Daoy (cell line): ENCODE results near the gene TAF1B. TPM values are rescaled to one million over a fixed set of nuclear protein-coding genes. Genes with fewer than 3 reads are reported as not detected.

ENCODE experiments used
- DNase-seq: peaks from one replicate; pipeline ENCODE4 v3.0.0-alpha.2; 2015; ENCODE audit warnings: low read depth
- total RNA-seq: library from RNA; depleted of rRNA; stranded (reverse); fragments of >200 nt; shearing (Covaris generic); gene quantifications from 2 replicates; pipeline ENCODE4 v1.2.3, GENCODE V29; 2014

TAF1B gene
- total RNA-seq, 1 experiment from 2014 or later, result 47.2 TPM

DNA sequence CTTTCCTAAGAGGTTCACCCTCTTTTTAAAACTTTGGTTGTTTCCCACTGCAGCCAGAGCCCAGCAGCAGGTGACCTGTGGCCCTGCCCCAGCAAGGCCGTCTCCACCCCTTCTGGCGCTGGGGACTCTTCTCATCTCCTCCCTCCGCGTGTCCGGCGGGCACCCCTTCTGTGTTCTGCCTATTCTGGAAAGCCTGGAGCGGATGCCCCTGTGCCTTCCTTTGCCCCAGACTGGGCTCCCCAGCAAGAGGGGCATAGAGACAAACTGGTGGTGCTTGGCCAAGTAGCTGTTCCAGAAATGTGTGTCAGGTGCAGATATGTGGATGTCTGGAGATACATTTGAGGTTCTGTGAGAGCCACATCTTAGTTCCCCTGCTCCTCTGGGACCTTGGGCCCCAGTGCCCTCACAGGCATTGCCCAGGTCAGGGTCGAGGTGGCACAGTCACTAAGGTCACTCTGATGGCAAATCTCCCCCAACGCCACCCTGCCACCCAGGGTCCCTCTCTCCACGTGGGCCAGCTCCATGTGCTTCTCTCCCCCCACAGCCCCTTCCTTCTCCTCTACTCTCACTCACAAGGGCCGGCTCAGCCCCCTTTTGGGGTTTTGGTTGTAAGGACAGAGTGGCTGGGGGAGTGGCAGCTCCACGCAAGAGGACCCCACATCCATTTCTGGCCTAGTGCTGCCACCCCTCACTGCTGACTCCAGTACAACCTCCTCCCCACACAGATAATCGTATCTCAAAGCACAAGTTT, 35.5 kb upstream of the TAF1B start:
- DNase-seq, result no peak

DNA sequence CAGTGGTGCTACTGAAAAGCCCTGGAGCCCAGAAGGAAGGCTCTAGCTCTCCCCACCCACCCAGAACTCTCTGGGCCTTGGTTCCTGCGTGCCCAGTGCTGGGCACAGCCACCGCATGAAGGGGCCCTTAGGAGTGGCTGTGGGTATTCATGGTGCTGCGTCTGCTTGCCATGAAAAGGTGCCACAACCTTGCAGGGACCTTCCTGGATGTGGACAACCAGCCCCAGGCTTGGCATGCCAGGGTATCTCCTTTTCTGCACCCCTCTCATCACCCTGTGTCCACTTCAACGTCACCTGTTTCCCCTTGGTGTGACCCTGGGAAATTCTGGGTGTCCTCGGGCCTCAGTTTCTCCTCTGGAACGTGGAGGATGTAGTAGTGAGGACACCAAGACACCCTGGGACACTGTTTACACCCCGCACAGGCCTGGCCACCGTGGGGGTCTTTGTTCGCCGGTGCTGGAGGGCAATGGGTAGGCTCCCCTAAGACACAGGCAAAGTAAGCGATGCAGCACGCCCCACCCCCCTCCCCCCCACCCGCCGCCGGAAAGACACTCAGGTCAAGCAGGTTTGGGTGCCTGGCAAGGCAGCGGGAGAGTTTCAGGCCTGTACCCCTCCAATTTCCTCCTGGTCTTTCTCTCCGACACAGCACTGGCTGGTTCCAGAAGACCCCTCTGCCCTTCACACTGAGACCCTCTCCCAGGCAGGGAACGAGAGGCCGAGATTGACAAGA, 34.8 kb upstream of the TAF1B start:
- DNase-seq, result no peak

DNA sequence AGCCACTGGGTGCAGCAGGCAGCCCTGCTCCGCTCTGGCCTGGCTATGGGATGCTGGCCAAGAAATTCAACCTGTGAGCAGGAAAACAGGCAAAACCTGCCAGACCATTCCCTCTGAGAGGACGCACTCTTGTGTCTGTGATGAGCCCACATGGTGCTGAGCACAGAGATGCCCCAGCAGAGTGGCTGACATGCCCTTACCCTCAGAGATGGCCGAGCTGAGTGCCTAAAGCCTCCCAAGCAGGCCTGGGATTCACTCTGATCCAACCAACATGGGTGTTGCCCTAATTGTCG, 34.3 kb upstream of the TAF1B start:
- DNase-seq, result no peak

DNA sequence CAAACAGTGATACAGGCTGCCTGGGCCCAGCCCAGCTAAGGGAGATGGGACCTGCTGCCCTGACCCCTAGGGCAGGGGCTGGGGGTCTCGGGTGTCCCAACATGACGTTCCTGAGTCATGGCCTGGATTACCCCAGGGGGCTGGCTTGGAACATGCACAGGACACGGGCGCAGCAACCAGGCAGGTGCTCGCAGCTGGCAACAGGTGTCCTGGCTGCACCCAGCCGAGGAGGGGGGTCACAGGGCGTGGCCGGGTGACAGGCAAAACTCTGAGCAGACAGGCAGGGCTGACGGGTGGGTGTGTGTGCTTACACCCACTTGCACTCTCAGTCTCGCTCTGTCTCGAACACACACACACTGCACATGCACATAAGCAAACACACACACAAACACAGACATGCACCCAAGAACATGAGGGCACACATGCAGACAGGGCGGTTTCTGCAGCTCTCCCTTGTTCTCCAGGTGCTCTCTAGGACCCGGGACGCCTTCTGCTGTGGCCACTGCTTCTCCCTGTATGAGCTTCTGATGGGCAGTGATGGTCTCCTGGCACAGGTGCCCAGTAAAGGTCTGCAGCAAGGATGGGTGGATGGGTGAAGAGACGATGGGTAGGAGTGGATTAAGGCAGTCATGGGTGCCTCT, 33.7 kb upstream of the TAF1B start:
- no peak for DNase-seq

DNA sequence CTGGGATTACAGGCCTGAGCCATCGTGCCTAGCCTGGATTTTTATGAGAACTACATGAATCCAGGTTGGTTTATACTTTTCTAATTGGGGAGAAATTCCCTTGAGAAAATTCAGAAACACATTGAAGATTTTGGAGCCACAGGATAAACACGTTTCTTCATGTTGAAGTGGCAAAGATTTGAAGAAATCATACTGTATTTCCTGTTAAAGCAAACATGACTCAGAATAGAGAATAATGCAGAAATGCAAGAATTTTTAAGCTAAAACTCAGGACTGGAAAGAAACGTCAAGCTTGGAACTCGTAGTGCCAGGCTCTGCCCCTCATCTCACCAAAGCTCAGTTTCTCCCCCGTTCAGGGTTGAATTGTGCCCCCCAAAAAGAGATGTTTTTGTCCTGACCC, 32.1 kb upstream of the TAF1B start:
- no peak for DNase-seq

DNA sequence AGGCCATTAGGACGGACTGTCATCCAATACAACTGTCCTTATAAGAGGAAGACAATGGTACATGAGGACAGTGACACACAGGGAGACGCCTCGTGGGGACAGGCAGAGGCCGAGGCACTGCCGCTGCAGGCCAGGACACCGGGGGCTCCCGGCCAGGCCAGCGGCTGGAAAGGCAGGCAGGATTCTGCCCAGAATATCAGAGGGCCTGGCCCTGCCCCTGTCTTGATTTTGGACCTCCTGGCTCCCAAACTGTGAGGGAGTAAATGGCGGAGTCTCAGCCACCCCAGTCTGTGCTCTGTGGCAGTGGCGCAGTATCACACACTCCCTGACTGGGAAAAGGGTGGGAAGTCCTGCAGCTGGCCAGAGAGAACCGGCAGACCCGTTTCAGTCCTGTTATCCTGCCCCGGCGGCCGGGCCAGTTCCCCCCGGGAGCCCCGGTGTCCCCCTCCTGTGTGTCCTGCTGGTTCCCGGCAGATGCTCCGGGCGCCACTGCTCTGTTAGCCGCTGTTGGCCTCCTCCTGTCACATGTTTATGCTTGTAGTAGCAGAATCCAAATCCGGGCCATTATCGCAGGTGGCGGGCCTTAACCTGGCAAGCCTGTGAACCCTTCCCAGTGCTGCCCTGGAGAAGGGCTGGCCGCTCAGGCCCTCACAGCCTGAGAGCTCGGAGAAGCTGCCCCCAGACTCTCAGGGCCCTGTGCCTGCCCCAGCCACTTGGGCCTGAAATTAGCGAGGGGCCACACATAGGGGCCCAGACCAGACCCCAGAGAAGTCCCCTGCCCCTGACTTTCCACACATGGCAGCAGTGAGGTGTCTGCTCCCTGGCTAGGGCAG, 31.4 kb upstream of the TAF1B start:
- DNase-seq, result no peak

DNA sequence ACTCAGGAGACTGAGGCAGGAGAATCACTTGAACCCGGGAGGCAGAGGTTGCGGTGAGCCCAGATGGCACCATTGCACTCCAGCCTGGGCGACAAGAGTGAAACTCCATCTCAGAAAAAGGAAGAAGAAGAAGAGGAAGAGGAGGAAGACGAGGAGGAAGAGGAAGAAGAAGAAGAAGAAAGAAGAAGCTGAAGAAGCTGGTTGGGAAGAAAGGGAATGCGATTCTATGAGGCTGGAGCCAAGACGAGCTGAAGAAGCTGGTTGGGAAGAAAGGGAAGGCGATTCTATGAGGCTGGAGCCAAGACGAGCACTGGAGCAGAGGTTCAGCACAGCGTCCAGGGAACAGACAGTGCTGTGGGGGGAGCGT, 30.3 kb upstream of the TAF1B start:
- DNase-seq, result no peak

DNA sequence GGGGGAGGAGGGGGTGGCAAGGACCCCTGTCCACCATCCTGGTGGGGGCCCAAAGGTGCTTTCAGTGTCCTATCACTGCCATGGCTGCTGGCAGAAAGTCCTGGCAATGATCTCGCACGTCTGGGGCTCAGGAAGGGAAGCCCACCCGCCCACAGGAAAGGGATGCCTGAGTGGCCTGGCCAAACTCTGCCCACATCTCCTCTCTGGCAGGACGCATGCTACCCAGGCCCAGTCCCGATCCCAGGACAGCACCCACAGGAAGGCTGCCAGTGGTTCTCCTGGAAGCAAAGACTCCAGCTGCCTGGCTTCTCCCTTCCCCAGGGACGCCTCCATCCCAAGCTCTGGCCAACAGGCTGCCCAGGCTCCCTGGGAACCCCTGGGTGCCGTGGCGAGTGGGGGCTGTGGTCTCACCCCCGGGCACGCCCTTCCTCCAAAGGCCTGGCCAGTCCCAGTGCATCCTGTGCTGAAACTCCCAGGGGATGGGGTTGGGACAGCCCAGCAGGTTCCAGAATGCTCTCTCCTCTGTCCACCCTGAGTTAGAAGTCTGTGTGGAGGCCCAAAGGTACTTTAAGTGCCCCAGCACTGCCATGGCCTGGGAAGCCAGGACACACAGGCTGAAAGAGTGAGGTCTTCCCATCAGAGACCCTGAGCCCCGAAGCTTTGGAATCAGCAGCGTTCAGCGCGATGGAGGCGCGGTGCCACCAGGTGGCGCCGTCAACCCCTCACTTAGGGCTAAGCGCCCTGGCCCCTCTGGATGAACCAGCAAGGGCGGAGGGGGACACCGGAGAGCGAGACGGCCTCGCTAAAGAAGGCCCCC, 29.8 kb upstream of the TAF1B start:
- DNase-seq, result peak; percentile 75

DNA sequence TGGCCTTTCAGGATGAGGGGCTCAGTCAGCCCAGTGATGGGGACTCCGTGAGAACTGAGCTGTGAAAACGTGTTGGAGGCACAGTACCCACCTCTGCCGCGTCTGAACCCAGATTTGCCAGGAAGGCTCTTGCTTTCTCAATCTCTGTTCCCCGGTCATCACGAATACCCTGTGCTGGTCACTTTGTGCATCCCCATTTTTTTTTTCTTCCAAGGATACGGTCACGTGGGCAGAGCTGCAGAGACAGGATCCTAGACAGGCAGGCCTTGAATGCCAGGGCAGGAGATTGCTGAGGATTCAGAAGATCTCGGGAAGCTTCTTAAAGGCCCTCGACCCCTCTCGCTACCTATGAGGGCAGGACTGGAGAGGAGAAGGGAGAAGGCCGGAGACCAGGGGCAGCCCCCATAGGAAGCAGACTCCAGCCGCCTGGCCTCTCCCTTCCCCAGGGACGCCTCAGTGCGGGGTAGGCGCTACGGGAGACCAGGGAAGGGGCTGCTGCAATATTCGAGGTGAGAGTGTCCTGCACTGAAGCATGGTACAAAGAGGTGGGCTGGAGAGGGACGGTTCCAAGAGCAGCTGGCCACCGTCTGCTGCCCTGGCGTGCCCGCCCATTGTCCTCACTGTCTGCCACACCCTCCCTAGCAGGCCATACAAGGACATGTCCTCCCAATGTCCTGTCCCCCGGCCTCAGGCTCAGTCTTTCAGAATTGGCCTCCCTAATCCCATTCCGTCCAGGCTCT, 29.0 kb upstream of the TAF1B start:
- DNase-seq, result no peak

DNA sequence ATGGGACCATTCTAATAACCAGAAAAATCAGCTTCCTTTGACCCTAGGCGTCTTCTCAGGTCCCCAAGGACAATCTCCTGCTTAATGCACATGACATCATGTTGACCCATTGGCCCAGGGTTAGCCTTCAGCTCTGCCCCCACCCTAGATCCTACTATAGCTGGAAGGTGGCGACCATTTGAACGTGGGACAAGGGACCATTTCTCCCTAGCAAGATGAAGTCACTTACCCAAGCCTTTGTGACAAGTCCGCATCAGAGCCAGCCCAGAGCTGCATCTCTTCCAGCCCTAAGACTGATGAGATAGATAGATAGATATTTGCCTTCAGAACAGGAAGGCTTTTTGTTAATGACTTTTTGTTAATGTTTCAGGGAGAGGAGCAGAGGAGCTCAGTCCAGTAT, 28.2 kb upstream of the TAF1B start:
- no peak for DNase-seq

DNA sequence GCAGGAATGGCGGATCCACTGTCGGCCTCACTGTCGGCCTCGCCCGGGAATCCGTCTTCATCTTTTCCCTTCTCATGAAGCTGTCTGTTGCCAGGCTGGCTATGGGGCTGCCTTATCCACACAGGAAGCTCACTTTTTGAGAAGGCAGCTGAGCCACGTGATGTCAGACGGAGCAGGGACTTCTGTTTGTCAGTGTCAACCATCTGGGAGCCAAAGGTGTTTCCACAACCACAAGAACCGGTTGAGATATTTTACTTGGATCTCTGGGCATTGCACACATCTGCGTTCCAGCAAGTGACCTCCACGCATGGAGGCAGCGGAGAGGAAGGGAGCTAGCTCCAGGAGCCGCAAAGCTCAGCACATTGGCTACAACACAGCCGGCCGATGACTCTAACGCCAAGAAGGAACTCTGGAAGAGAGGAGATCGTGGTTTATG, 27.4 kb upstream of the TAF1B start:
- no peak for DNase-seq

DNA sequence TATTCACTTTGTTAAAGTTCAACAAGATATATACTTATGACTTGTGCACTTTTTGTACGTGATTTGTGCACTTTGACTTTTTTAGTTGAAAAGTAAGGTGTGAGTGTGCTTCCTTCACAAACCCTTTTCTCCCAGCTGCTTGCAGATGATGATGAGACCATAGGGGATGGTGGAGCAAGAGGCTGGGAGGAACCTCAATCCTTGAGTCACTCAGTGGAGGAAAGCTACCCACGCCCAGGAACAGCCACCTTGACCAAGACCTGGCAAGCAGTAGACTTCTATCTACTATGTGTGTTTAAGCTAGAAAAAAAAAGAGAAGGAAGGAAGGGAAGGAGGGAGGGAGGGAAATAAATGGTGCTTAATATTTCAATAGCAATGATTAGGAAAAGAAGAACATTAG, 25.2 kb upstream of the TAF1B start:
- DNase-seq, result no peak

DNA sequence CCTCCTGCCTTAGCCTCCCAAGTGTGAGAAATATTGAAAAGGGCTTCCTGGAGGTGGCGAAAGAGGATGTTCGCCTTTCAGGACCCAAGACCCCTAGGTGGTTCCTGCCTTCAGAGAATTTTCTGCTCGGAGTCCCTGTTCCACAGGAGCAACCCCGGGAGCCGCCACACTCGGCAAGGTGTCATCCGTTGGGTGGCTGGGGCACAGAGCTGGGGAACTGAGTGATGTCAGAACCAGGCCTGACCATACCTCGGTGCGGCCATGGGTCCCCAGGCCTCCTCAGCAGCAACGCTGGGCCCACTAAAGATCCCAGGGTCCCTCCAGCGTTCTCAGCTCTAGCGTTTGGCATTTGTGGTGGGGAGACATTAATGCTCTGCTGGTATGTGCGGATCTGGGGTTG, 23.7 kb upstream of the TAF1B start:
- no peak for DNase-seq

DNA sequence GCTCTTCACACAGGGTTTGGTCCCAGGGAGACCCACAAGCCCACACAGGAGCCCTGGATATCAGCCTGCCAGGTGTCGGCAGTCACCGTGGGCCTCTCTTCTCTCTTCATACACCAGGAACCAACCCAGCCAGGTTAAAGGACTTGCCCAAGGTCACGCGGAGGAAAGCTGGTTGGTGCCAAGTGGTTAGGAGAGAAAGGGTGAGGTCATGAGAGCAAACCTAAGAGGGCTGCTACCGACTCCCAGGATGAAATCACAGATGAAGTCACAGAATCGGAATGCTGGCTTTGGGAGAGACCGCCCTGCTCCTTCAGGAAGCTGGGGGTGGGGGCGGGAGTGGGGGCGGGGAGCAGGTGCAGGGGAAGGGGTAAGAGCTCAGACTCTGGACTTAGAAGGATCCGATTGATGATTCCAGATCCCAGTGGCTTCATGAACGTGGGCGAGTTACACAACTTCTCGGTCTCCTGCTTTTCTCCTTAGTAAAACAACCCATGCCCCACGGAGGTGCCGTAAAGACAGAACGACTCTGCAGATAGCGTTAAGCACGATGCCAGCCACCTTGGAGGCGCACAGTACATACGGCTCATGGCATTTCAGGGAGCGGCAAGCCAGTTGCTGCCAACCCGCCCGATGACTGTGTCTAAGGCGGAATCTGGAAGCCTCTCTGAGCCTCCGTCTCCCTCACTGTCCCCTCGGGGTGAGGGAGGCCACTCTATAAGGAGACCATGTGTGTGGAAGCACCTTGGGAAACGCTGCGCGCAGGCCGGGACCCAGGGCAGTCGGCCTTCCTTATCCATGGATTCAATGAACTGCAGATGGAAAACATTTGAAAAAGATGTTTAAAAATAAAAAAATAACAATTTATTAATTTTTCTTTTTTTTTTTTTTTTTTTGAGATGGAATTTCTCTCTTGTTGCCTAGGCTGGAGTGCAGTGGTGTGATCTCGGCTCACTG, 23.0 kb upstream of the TAF1B start:
- DNase-seq, result peak; percentile 90

DNA sequence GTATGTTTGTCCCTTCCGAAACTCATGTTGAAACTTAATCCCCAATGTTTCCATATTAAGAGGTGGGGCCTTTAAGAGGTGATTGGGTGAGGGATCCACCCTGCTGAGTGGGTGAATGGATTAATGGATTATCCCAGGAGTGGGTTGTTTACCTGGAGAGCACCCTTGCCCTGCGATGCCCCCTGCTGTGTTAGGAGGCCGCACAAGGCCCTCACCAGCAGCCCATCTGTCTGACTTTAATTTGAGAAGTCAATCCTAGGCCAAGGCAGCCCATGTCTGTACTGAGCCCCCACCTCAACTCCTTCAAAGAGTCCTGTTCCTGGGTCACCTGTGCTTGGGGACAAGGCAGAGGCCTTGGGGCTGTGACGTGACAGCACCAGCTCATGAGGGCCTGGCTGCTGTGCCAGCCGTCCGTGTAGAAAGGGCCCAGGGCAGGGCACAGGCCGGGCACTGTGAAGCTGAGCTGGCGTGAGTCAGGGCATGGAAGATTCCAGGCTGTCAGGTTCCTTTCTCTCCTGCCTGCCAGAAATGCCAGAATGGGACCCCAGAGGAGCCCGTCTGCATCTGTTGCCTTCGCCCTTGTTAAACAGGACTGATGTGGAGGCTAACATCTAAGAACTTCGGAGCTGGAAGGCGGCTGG, 21.3 kb upstream of the TAF1B start:
- no peak for DNase-seq

DNA sequence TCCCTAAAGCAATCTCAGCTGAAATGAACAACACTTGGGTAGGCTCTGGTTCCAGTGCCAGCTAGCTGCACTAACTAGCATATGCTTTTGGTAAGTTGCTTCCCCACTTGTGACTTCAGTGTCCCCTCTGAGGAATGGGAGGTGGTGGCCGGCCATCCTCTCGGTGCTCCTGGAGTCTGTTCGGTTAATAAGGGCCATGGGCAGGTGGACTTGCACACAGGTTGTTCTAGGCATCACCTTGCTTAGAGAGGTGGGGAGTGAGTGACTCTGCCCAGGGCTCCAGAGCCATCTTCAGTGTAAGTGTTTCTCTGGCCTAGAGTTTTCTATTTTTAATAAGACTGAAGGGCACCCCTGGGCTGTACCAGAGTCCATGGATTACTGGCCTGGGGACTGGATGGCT, 18.8 kb upstream of the TAF1B start:
- DNase-seq, result no peak

DNA sequence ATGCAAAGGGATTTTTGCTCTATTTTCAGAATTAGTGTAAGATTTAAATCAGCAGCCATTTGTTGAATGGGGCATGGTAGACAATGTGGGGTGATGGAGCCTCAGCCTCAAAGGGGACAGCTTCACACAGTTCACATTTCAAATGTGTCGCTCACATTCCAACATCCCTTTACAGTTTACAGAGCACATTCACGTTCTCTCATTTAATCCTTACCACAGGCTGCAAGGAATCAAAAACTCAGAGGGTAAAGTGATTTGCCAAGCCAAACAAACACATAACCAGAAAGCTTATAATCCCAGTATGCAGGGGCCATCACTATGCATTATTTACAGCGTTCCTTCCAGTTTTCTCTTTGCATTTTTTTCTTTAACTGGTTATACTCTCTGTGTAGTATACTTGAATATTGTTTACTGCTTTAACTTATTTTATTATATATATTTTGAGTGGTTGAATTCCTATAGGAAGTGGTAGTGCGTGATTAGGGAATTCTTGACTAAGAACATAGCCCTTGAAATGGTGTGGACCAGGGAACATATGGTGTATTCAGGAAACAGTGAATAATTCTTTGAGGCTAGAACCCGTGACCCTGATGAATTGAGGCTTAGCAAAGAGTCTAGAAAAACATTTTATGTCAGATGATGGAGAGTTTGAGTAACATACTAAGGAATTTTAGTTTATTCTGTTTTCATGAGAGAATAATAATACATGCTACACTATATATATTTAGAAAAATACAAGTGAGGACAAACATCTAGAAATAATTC, 18.1 kb upstream of the TAF1B start:
- no peak for DNase-seq

DNA sequence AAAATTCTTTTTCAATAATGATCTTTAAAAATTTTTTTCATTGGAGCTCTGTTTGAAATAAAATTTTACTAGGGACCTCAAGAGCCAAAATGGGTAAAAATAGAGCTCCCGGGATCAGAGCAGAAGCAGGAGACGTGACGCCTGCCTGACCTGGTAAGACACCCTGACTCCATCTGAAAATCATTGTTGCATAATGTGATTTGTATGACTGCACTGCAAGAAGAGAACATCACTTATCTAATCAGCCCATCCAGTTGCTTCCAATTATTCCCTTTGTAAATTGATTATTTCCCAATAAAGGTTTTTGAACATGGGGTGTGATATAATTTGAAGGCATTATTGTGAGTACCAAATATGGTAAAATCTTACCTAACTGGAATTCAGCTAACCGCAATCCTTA, 17.1 kb upstream of the TAF1B start:
- no peak for DNase-seq
